Upper lobe of right lung (tissue), 1 donor: ENCODE measurements around the gene ALPK3. TPM values are rescaled to one million over a fixed set of nuclear protein-coding genes. Genes with fewer than 3 reads are reported as not detected.

Source experiments
- ATAC-seq: fragments of 200-7000 bp; cut with Tn5 transposase; one replicate; pipeline ENCODE4 v1.9.1; 2020; ENCODE audit warnings: mild to moderate bottlenecking, moderate library complexity
- DNase-seq: peaks from one replicate; pipeline ENCODE4 v3.0.0-alpha.2; 2020
- H3K27ac ChIP-seq: fragments of 200-600 bp; one replicate; pipeline ENCODE4 v1.8.0; 2022
- H3K27me3 ChIP-seq: fragments of 200-600 bp; one replicate; pipeline ENCODE4 v1.8.0; 2022; ENCODE audit warnings: mild to moderate bottlenecking
- H3K36me3 ChIP-seq: fragments of 200-600 bp; one replicate; pipeline ENCODE4 v1.8.0; 2022
- H3K4me1 ChIP-seq: fragments of 200-600 bp; one replicate; pipeline ENCODE4 v1.8.0; 2022
- H3K4me3 ChIP-seq: fragments of 200-600 bp; one replicate; pipeline ENCODE4 v1.8.0; 2022; ENCODE audit warnings: mild to moderate bottlenecking
- H3K9me3 ChIP-seq: fragments of 200-600 bp; one replicate; pipeline ENCODE4 v1.8.0; 2022
- intact Hi-C: fragments of 100-400 bp; cut with DNase I; formaldehyde crosslinking; loops from one replicate; pipeline ENCODE4 v1.11.0; 2022
- total RNA-seq: library from RNA; stranded (reverse); fragmentation: NEBNext Ultra II Directional; extraction: Animal tissue kit (Norgen Biotek cat#: 25700); gene quantifications from one replicate; pipeline ENCODE4 v1.2.1, GENCODE V29; 2021
- TF ChIP-seq, protein P1 (sequence below): fragments of 200-600 bp; IDR thresholded peaks from one replicate; pipeline ENCODE4 v1.8.0; 2022; ENCODE audit warnings: antibody characterized with exemption
- donor health status: DM: no; HTN: yes; CAD: no; lungs with severe emphysema.

Gene ALPK3
- total RNA-seq, 1 donor from 2014 or later, result 21.0 TPM

DNA sequence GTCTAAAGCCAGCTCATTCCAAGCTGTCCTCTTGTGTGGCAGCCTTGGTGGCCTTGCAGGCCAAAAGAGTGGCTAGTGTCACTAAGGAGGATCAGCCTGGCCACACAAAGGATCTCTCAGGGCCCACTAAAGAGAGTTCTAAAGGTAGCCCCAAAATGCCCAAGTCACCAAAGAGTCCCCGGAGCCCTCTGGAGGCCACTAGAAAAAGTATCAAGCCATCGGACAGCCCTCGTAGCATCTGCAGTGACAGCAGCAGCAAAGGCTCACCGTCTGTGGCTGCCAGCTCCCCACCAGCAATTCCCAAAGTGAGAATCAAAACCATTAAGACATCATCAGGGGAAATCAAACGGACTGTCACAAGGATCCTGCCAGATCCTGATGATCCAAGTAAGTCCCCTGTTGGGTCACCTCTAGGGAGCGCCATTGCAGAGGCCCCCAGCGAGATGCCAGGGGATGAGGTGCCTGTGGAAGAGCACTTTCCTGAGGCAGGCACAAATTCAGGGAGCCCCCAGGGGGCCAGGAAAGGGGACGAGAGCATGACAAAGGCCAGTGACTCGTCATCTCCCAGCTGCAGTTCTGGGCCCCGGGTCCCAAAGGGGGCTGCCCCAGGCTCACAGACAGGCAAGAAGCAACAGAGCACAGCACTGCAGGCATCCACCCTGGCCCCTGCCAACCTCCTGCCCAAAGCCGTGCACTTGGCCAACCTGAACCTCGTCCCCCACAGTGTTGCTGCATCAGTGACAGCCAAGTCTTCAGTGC is 33.5 kb upstream of the ALPK3 start:
- Histone ChIP-seq H3K9me3 (no peaks in the 10 kb centered on the region), H3K4me1 (peaks cover 19% of the 10 kb centered on the region), H3K4me3 (no peak overlapping the region), H3K27ac (no peak overlapping the region), H3K36me3 (peaks cover 58% of the 10 kb centered on the region), H3K27me3 (no peaks in the 10 kb centered on the region)
- TF ChIP-seq, protein P1, sequence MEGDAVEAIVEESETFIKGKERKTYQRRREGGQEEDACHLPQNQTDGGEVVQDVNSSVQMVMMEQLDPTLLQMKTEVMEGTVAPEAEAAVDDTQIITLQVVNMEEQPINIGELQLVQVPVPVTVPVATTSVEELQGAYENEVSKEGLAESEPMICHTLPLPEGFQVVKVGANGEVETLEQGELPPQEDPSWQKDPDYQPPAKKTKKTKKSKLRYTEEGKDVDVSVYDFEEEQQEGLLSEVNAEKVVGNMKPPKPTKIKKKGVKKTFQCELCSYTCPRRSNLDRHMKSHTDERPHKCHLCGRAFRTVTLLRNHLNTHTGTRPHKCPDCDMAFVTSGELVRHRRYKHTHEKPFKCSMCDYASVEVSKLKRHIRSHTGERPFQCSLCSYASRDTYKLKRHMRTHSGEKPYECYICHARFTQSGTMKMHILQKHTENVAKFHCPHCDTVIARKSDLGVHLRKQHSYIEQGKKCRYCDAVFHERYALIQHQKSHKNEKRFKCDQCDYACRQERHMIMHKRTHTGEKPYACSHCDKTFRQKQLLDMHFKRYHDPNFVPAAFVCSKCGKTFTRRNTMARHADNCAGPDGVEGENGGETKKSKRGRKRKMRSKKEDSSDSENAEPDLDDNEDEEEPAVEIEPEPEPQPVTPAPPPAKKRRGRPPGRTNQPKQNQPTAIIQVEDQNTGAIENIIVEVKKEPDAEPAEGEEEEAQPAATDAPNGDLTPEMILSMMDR, result no peak
- DNase-seq (no peak), ATAC-seq (peak; percentile 5)
- intact Hi-C loops, result no loop called here

DNA sequence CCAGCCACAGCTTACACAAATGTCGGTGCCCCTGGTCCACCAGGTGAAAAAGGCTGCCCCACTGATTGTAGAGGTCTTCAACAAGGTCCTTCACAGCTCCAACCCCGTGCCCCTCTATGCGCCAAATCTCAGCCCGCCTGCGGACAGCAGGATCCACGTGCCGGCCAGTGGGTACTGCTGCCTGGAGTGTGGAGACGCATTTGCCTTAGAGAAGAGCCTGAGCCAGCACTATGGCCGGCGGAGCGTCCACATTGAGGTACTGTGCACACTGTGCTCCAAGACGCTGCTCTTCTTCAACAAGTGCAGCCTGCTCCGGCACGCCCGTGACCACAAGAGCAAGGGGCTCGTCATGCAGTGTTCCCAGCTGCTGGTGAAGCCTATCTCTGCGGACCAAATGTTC is 32.9 kb upstream of the ALPK3 start:
- no peaks in the 10 kb centered on the region for H3K9me3 ChIP-seq
- peak; percentile 10 for ATAC-seq
- no peaks in the 10 kb centered on the region for H3K27me3 ChIP-seq
- H3K27ac ChIP-seq, result no peak overlapping the region
- no peak for DNase-seq
- no peak overlapping the region for H3K4me3 ChIP-seq
- peaks cover 19% of the 10 kb centered on the region for H3K4me1 ChIP-seq
- peaks cover 54% of the 10 kb centered on the region for H3K36me3 ChIP-seq
- TF ChIP-seq, protein P1, result no peak
- intact Hi-C loops, result no loop called here

DNA sequence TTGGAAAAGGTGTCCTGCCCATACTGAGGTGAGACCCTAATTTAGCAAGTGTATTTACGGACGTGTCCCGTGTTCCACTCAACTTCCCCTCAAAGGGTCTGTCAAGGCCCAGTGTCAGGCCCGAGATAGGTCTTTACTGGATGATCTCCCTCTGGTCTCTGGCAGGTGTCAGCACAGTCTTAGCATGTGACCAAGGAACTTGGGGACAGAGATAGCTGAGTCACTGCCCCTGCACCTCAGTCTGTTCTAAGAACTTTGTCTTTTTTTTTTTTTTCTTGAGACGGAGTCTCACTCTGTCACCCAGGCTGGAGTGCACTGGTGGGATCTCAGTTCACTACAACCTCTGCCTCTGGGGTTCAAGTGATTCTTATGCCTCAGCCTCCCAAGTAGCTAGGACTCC is 32.1 kb upstream of the ALPK3 start:
- no peak for DNase-seq
- no peaks in the 10 kb centered on the region for H3K9me3 ChIP-seq
- H3K4me3 ChIP-seq, result no peak overlapping the region
- no peak for ATAC-seq
- intact Hi-C loops, result no loop called here
- H3K27me3 ChIP-seq, result no peaks in the 10 kb centered on the region
- H3K27ac ChIP-seq, result no peak overlapping the region
- peaks cover 54% of the 10 kb centered on the region for H3K36me3 ChIP-seq
- H3K4me1 ChIP-seq, result peaks cover 14% of the 10 kb centered on the region
- TF ChIP-seq, protein P1, result no peak

DNA sequence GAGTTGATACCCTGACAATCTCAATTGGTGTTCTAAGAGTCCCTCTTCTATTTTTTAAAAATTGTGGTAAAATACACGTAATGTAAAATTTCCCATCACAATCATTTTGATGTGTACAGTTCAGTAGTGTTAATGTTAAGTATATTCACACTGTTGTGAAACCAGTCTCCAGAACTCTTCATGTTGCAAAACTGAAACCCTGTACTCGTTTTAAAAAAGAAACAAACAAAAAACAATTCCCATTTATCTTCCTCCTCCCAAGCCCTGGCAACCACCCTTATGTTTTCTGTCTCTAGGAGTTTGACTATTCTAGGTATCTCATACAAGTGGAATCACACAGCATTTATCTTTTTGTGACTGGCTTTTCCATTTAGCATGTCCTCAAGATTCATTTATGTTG is 28.7 kb upstream of the ALPK3 start:
- intact Hi-C loops, result no loop called here
- ATAC-seq (no peak), DNase-seq (no peak)
- H3K27ac ChIP-seq, result no peak overlapping the region
- peaks cover 59% of the 10 kb centered on the region for H3K36me3 ChIP-seq
- TF ChIP-seq, protein P1, result no peak
- no peak overlapping the region for H3K4me3 ChIP-seq
- peaks cover 14% of the 10 kb centered on the region for H3K4me1 ChIP-seq
- no peaks in the 10 kb centered on the region for H3K9me3 ChIP-seq
- H3K27me3 ChIP-seq, result no peaks in the 10 kb centered on the region

DNA sequence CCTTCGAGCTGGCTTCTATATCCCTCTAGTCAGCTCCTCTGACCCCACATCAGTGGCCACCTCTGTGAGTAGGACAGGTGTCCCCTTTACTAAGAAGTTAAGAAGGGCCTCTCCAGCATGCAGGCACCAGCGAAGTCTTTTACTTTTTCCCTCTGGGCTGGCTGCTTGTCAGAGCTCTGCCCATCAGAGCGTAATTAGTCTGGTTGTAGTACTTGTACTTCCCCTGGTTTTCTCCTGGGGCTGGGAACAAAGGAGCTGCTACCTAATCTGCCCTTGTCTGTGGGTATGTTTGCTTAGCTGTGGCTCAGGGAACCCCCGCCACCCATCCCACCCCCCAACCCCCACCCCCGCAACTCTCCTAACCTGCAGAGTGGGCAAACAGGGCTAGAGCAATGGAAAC is 27.4 kb upstream of the ALPK3 start:
- Histone ChIP-seq H3K27me3 (no peaks in the 10 kb centered on the region), H3K4me1 (peaks cover 14% of the 10 kb centered on the region), H3K36me3 (peaks cover 59% of the 10 kb centered on the region), H3K27ac (no peak overlapping the region), H3K4me3 (no peak overlapping the region), H3K9me3 (no peaks in the 10 kb centered on the region)
- TF ChIP-seq, protein P1, result no peak
- ATAC-seq (no peak), DNase-seq (no peak)
- intact Hi-C loops, result no loop called here
